ENCODE results near the gene RHNO1. TPM values are rescaled to one million over a fixed set of nuclear protein-coding genes. Genes with fewer than 3 reads are reported as not detected.

The RHNO1 gene
- total and polyA plus RNA-seq, 2 donors (not counting 3 experiments of a cell fraction or from before 2014, with no cell fraction given) = 33.8 to 35.2 TPM

DNA sequence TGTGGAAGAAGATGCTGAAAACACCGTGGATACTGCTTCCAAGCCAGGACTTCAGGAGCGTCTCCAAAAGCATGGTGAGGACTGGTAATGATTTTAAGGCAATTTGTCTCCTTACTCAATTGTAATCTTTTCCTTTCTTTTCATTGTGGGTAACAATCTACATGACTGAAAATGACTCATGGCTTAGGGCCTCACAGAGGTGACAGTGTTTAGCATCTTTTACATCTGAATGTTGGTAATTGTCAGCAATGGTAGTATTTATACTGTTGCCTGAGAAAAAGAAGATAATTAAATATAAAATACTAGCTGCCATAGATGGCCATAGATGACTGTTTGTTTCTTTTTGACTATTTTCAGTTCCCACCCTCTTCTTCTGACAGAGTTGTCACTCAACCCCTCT, 45.3 kb downstream of the RHNO1 start:
- H3K4me2 ChIP-seq (ENCODE audit: insufficient read depth, low read length) = no peak overlapping the region
- H3K36me3 ChIP-seq (ENCODE audit: control insufficient read depth in 2 of 2, extremely low read depth in 1 of 2, insufficient read depth in 2 of 2, low read length in 2 of 2) = peaks cover 4 to 23% of the 10 kb centered on the region in 2 experiments
- H3K4me1 ChIP-seq (ENCODE audit: control insufficient read depth, extremely low read depth, insufficient read depth, low read length) = peaks cover 11% of the 10 kb centered on the region
- H3K79me2 ChIP-seq (ENCODE audit: control insufficient read depth, insufficient read depth, low read length) = peaks cover 5% of the 10 kb centered on the region
- dilution Hi-C loops (cut with MboI; ENCODE audit: extremely low pct_ligation_motif_present, low sequenced_read_pairs) (no loop called here), intact Hi-C loops (cut with micrococcal nuclease) (no loop called here)
- H3K4me3 ChIP-seq (replicated peaks in 1 of 3; ENCODE audit: insufficient read depth in 1 of 3, low read depth in 1 of 3, low read length in 3 of 3) = no peak overlapping the region
- ChIA-PET CTCF (no interaction called here), POLR2A (no interaction called here)
- no peak overlapping the region for H3K9ac ChIP-seq (replicated peaks; ENCODE audit: extremely low read depth, insufficient read depth, low read length)
- no peak for DNase-seq (ENCODE audit: low read depth, low spot score)
- H3K27me3 ChIP-seq (ENCODE audit: control insufficient read depth in 2 of 2, insufficient read depth in 2 of 2, low read length in 2 of 2) = no peaks in the 10 kb centered on the region
- FAIRE-seq = no peak
- no peaks in the 10 kb centered on the region for H3K9me3 ChIP-seq (replicated peaks; ENCODE audit: control insufficient read depth, insufficient read depth, low read length)
- no peaks in the 10 kb centered on the region for H3K9me1 ChIP-seq (replicated peaks; ENCODE audit: control insufficient read depth, extremely low read depth, insufficient read depth, low read length)
- H4K20me1 ChIP-seq (replicated peaks; ENCODE audit: control insufficient read depth, extremely low read depth, insufficient read depth, low read length) = no peaks in the 10 kb centered on the region
- H3K27ac ChIP-seq (ENCODE audit: insufficient read depth, low read depth, low read length) = no peak overlapping the region
- TF ChIP-seq FOS (IDR thresholded peaks at IDR 0.05; ENCODE audit: borderline replicate concordance, insufficient read depth, low read length) = peak; percentile 15
- TF ChIP-seq POLR2A (IDR thresholded peaks at IDR 0.05; ENCODE audit: low read depth, low read length) = no peak
- BruUV-seq (replicated peaks) = no TSS peak
- H2AFZ ChIP-seq (ENCODE audit: low read depth, low read length) = no peak overlapping the region

- CTCF ChIA-PET = interaction anchor here (0.8 kb wide), 1 partner anchor 9 kb away, joined by 3 read pairs; no protein-coding TSS in a partner anchor
Observed at GRCh38 chr12:2923057-2923456, 46.0 kb downstream of the RHNO1 start.

More at GRCh38 chr12:2923057-2923456, 46.0 kb downstream of the RHNO1 start:
- no peaks in the 10 kb centered on the region for H3K9me3 ChIP-seq (replicated peaks; ENCODE audit: control insufficient read depth, insufficient read depth, low read length)
- no peak overlapping the region for H3K4me3 ChIP-seq (replicated peaks in 1 of 3; ENCODE audit: insufficient read depth in 1 of 3, low read depth in 1 of 3, low read length in 3 of 3)
- peaks cover 11% of the 10 kb centered on the region for H3K4me1 ChIP-seq (ENCODE audit: control insufficient read depth, extremely low read depth, insufficient read depth, low read length)
- H3K79me2 ChIP-seq (ENCODE audit: control insufficient read depth, insufficient read depth, low read length) = peaks cover 5% of the 10 kb centered on the region
- H4K20me1 ChIP-seq (replicated peaks; ENCODE audit: control insufficient read depth, extremely low read depth, insufficient read depth, low read length) = no peaks in the 10 kb centered on the region
- POLR2A ChIA-PET = no interaction called here
- no TSS peak for BruUV-seq (replicated peaks)
- H3K27ac ChIP-seq (ENCODE audit: insufficient read depth, low read depth, low read length) = no peak overlapping the region
- peaks cover 4% of the 10 kb centered on the region for H3K9me1 ChIP-seq (replicated peaks; ENCODE audit: control insufficient read depth, extremely low read depth, insufficient read depth, low read length)
- H3K36me3 ChIP-seq (ENCODE audit: control insufficient read depth in 2 of 2, extremely low read depth in 1 of 2, insufficient read depth in 2 of 2, low read length in 2 of 2) = peaks cover 4 to 23% of the 10 kb centered on the region in 2 experiments
- H2AFZ ChIP-seq (ENCODE audit: low read depth, low read length) = no peak overlapping the region
- H3K9ac ChIP-seq (replicated peaks; ENCODE audit: extremely low read depth, insufficient read depth, low read length) = no peak overlapping the region
- no peak overlapping the region for H3K4me2 ChIP-seq (ENCODE audit: insufficient read depth, low read length)
- FAIRE-seq (no peak), DNase-seq (ENCODE audit: low read depth, low spot score) (no peak)
- intact Hi-C loops (cut with micrococcal nuclease) (no loop called here), dilution Hi-C loops (cut with MboI; ENCODE audit: extremely low pct_ligation_motif_present, low sequenced_read_pairs) (no loop called here)
- TF ChIP-seq MYC (IDR thresholded peaks at IDR 0.05; ENCODE audit: low read depth, low read length) = no peak
- TF ChIP-seq FOS (IDR thresholded peaks at IDR 0.05; ENCODE audit: borderline replicate concordance, insufficient read depth, low read length) = no peak
- TF ChIP-seq CTCF (IDR thresholded peaks at IDR 0.05; ENCODE audit: extremely low read depth in 1 of 2, insufficient read depth in 1 of 2, low read depth in 1 of 2, low read length in 2 of 2) = no peak
- TF ChIP-seq GATA2 (IDR thresholded peaks at IDR 0.05; ENCODE audit: insufficient read depth, insufficient read length, low read depth, low read length) = no peak
- no peak for TF ChIP-seq EZH2 (IDR thresholded peaks at IDR 0.05; ENCODE audit: borderline replicate concordance, low read depth, low read length, severe bottlenecking)
- TF ChIP-seq POLR2AphosphoS5 (IDR thresholded peaks at IDR 0.05; ENCODE audit: insufficient read depth, low read depth, low read length) = no peak
- TF ChIP-seq POLR2A (IDR thresholded peaks at IDR 0.05; ENCODE audit: low read depth, low read length) = no peak
- TF ChIP-seq JUN (IDR thresholded peaks at IDR 0.05; ENCODE audit: borderline replicate concordance, insufficient read depth, insufficient read length, low read depth) = no peak
- no peak for TF ChIP-seq MAX (IDR thresholded peaks at IDR 0.05; ENCODE audit: insufficient read depth, insufficient read length)
- no peaks in the 10 kb centered on the region for H3K27me3 ChIP-seq (ENCODE audit: control insufficient read depth in 2 of 2, insufficient read depth in 2 of 2, low read length in 2 of 2)

All from endothelial cell of umbilical vein (primary cell).